EL (cell line): ENCODE data around the gene ROR2.
A peak's percentile ranks its signal among the peaks of the same experiment; 100 is the strongest.
"Not testable (repeated sequence)": the region's sequence is repeated elsewhere in the genome, so short reads cannot be mapped to it uniquely, and the experiment has no call there.

Experiments used
- DNase-seq: peaks from one replicate; pipeline ENCODE4 v3.0.0-alpha.2; 2016

Gene ROR2

GRCh38 chr9:91547081-91547480, 402.9 kb downstream of the ROR2 start:
- DNase-seq: no peak

DNA sequence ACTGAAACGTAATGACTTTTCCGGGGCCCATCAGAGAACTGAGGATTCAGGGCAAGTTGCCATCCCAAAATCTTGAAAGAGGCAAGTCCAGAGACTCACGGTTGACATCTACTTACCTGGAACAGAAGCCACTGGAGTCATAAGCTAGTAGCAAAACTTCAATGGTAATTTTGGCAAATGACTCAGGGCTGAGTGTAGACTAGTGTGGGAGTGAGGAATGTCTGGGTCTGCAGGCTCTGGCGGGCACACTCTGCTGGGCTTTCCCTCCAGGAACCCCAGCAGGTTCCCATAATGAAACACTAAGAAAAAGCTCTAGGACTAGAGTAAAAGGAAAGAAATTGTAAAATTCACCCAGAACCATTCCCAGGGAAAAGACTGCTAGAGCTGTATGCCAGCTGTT, 403.5 kb downstream of the ROR2 start:
- peak; percentile 45 for DNase-seq

GRCh38 chr9:91541734-91542133, 408.3 kb downstream of the ROR2 start:
- DNase-seq: peak; percentile 21

- DNase-seq: not testable (repeated sequence)
These were observed 409.5 kb downstream of the ROR2 start for GRCh38 chr9:91540506-91540905.

DNA sequence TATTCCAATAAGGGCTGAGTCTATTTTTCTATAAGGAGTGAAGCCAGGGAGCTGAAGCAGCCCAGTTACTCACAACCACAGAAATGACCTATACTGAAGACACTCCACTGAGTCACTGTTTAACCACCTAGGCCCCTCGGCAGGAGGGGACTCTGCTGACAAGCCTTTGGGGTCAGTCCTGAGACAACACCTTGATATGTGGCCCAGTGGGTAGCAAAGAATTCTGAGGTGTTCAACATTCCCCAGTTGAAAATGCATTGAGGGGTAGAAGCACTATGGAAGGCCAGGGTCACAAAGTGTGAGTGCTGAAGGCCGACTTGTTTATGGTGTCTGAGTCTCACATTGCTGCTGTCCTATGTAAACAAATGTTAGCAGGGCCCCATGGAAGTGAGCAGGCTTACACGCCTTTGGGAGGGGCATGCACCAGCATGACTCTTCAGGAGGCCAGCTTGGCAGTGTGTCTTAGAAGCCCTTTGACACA, 413.8 kb downstream of the ROR2 start:
- peak; percentile 76 for DNase-seq

GRCh38 chr9:91534374-91534773, 415.7 kb downstream of the ROR2 start:
- peak; percentile 44 for DNase-seq

- DNase-seq: no peak
These were observed 416.6 kb downstream of the ROR2 start for GRCh38 chr9:91533382-91533781.

- DNase-seq: no peak
These were observed 417.7 kb downstream of the ROR2 start for GRCh38 chr9:91532325-91532724.

GRCh38 chr9:91530829-91531228, 419.2 kb downstream of the ROR2 start:
- peak; percentile 15 for DNase-seq

DNA sequence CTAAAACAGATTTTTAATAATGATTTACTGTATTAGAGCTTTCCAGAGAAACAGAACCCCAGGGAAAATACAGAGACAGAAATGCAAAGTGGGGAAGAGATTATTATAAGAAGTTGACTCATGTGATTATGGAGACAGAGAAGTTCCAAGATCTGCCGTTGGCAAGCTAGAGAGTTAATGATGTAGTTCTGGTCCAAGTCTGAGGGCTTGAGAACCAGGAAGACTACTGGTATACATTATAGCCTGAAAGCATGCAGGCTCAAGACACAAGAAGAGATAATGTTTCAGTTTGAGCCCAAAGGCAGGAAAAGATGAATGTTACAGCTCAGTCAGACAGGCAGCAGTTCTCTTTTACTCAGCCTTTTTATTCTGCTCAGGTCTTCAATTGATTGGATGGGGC, 427.5 kb downstream of the ROR2 start:
- DNase-seq: no peak

DNA sequence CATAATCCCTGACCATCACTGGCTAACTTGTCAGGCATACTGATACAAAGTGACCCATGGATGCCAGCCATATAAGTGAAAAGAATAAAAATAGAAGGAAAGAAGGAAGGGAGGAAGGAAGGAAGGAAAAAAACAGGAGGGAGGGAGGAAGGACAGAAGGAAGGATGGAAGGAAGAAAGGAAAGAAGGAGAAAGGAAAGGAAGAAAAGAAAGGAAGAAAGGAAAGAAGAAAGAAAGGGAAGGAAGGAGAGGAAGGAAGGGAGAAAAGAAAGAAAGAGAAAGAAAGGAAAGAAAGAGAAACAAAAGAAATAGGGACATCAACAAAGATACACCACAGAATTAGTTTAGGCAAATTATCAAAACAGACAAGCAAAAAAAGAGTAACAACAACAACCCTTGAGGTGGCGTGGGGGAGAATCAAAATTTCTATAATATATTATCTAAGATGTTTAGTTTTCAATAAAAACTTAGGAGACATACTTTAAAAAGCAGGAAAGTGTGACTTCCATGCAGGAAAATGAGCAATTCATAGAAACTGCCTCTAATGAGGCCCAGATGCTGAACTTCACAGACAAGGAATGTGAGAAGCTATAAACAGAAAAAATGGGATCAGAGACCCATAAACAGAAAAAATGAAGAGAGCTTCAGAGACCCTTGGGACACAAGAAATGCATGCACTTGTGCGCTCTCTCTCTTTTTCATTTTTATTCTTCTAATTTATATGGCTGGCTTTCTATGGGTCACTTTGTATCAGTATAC, 430.3 kb downstream of the ROR2 start:
- DNase-seq: no peak

GRCh38 chr9:91518462-91518861, 431.6 kb downstream of the ROR2 start:
- DNase-seq: no peak

DNA sequence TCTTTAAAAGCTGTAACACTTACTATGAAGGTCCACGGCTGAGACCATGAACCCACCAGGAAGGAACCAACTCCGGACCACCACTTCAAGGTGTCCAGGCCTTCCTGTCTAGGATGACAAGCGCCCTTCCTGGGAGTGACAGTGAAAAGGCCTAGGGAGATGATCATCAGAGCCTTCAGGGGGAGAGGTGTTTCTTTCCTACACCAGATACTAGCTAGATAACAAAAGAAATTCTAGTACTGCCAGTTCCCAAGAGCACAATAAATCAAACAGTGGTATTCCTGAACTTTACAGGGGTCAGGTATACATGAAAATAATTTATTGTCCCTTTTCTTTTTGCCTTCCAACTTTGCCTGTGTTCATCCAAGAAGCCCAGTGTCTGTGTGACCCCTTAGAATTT, 432.2 kb downstream of the ROR2 start:
- no peak for DNase-seq

- DNase-seq: not testable (repeated sequence)
These were observed 432.7 kb downstream of the ROR2 start for GRCh38 chr9:91517332-91517731.

DNA sequence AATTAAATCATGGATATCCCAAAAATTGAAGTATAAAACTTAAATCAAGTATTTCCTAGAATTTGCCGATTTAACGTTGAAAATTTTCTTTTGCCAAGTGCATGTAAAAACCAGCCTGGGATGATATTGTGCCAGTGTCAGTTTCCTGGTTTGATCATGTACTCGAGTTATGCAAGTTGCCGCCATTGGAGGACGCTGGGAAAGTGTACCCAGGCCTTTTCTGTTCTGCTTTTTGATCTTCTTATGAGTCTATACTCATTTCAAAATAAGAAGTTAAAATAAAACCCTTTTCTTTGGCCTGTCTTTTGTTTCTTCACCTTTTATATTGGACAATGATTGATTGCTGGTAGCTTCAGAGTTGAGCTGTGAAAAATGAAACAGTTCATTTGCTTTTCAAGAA, 433.3 kb downstream of the ROR2 start:
- no peak for DNase-seq

GRCh38 chr9:91516081-91516480, 433.9 kb downstream of the ROR2 start:
- no peak for DNase-seq

DNA sequence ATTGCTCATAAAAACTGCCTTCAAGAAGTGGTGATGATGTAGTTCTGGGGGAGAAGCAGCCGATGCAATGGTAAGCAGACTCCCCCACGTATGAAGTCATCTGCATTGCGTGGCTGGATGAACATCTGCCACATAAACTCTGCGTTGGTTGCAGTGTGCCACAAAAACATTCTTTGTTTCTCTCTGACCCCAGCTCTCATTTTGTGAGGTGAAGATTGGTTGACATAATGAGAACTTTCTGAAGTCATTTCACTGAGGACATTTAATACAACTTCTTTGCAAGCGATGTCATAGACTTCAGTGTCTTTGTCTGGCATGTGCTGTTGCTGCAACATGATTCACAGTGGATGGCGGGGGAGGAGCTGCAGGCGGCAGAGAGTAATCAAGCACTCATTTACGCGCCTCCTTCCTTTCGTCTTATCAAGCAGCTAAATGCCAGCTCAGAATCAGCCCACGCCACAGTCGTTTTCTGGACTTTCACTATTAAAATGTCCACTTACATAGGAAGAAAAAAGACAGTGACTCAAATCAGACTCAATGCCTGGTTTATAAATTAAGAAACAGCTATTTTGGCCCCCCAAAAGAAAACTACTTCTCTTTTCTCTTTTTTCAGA, 434.8 kb downstream of the ROR2 start:
- peak; percentile 87 for DNase-seq
